Neural progenitor cell (in vitro differentiated cells): ENCODE data around the gene C1QTNF1. TPM values are rescaled to one million over a fixed set of nuclear protein-coding genes. Genes with fewer than 3 reads are reported as not detected.

Experiments used
- DNase-seq: peaks from one replicate; pipeline ENCODE4 v3.0.0-alpha.2; 2016; ENCODE audit warnings: low spot score
- H2AFZ ChIP-seq: fragments of 200-600 bp; sonication (generic); replicated peaks from 2 replicates; pipeline ENCODE4 v1.6.1; 2016; ENCODE audit warnings: antibody characterized with exemption
- H3F3A ChIP-seq: fragments of 200-600 bp; sonication (generic); 2 replicates; pipeline ENCODE4 v1.6.1; 2016; ENCODE audit warnings: antibody characterized with exemption, low read depth
- H3K27ac ChIP-seq: fragments of 200-600 bp; sonication (generic); 2 replicates; pipeline ENCODE4 v1.5.1; 2016; ENCODE audit warnings: mild to moderate bottlenecking
- H3K27me3 ChIP-seq: fragments of 200-600 bp; sonication (generic); 2 replicates; pipeline ENCODE4 v1.6.1; 2016; ENCODE audit warnings: mild to moderate bottlenecking, moderate library complexity
- H3K36me3 ChIP-seq: fragments of 200-600 bp; sonication (generic); 2 replicates; pipeline ENCODE4 v1.5.1; 2016
- H3K4me1 ChIP-seq: fragments of 200-600 bp; sonication (generic); 2 replicates; pipeline ENCODE4 v1.6.1; 2016; ENCODE audit warnings: mixed run types
- H3K4me2 ChIP-seq: fragments of 200-600 bp; sonication (generic); 2 replicates; pipeline ENCODE4 v1.6.1; 2016
- H3K4me3 ChIP-seq: fragments of 200-600 bp; sonication (generic); 2 replicates; pipeline ENCODE4 v1.5.1; 2016
- H3K79me2 ChIP-seq: fragments of 200-600 bp; sonication (generic); 2 replicates; pipeline ENCODE4 v1.6.1; 2016; ENCODE audit warnings: low read depth
- H3K9ac ChIP-seq: fragments of 200-600 bp; sonication (generic); 2 replicates; pipeline ENCODE4 v1.6.1; 2016
- H3K9me3 ChIP-seq: fragments of 200-600 bp; sonication (generic); 2 replicates; pipeline ENCODE4 v1.5.1; 2016; ENCODE audit warnings: low read depth
- H4K20me1 ChIP-seq: fragments of 200-600 bp; sonication (generic); 2 replicates; pipeline ENCODE4 v1.6.1; 2016; ENCODE audit warnings: low read depth
- H3K27ac Mint-ChIP-seq: 3 replicates; pipeline ENCODE4 v1.8.0; 2021; ENCODE audit warnings: mixed read lengths
- H3K27me3 Mint-ChIP-seq: 2 replicates; pipeline ENCODE4 v1.8.0; 2022; ENCODE audit warnings: low read depth, mild to moderate bottlenecking, inconsistent platforms, moderate library complexity, mixed read lengths; ENCODE audit not compliant: insufficient read depth
- H3K36me3 Mint-ChIP-seq: 3 replicates; pipeline ENCODE4 v1.8.0; 2021; ENCODE audit warnings: mixed read lengths
- H3K4me1 Mint-ChIP-seq: 3 replicates; pipeline ENCODE4 v1.8.0; 2021; ENCODE audit warnings: mixed read lengths
- H3K4me3 Mint-ChIP-seq: 3 replicates; pipeline ENCODE4 v1.8.0; 2021; ENCODE audit warnings: mild to moderate bottlenecking, moderate library complexity, mixed read lengths
- H3K9me3 Mint-ChIP-seq: 3 replicates; pipeline ENCODE4 v1.8.0; 2020; ENCODE audit warnings: mixed read lengths
- EZH2 ChIP-seq: fragments of 200-600 bp; sonication (generic); IDR thresholded peaks from 2 replicates; pipeline ENCODE4 v1.6.1; 2017; ENCODE audit warnings: antibody characterized with exemption, mild to moderate bottlenecking, moderate library complexity
- EZH2phosphoT487 ChIP-seq: fragments of 200-600 bp; sonication (generic); IDR thresholded peaks from 2 replicates; pipeline ENCODE4 v1.6.1; 2017; ENCODE audit warnings: antibody characterized with exemption
- total RNA-seq: library from RNA; depleted of rRNA; stranded (reverse); fragments of >200 nt; gene quantifications from 2 replicates; pipeline ENCODE4 v1.2.3, GENCODE V29; 2015; ENCODE audit warnings: low replicate concordance
- TF ChIP-seq, protein P1 (sequence below): fragments of 200-600 bp; sonication (generic); IDR thresholded peaks from 2 replicates; pipeline ENCODE4 v1.5.1; 2017; ENCODE audit warnings: antibody characterized with exemption, mild to moderate bottlenecking

The C1QTNF1 gene
- 1.4 and 2.6 TPM in 2 replicates for total RNA-seq

GRCh38 chr17:79023886-79024771 lies at the start of gene C1QTNF1:
TSS of gene C1QTNF1 (plus strand) at chr17:79024169. CDS start at chr17:79043969, 19,800 bp downstream.
- Mint-ChIP-seq H3K27ac (peak within 1 kb of the TSS; percentile 54), H3K27me3 (peaks cover 34% of the 10 kb centered on the region), H3K4me1 (peaks cover 10% of the 10 kb centered on the region), H3K4me3 (peak within 1 kb of the TSS; percentile 86), H3K36me3 (no peaks in the 10 kb centered on the region), H3K9me3 (no peaks in the 10 kb centered on the region)
- H3K9ac ChIP-seq: no peak within 1 kb of the TSS
- H3K27ac ChIP-seq: no peak within 1 kb of the TSS
- no peaks in the 10 kb centered on the region for H4K20me1 ChIP-seq
- no peaks in the 10 kb centered on the region for H3K79me2 ChIP-seq
- no peaks in the 10 kb centered on the region for H3K36me3 ChIP-seq
- peak within 1 kb of the TSS; percentile 77 for H3K4me3 ChIP-seq
- DNase-seq: peak; percentile 86
- H3K27me3 ChIP-seq: peaks cover 100% of the 10 kb centered on the region
- no peaks in the 10 kb centered on the region for H3K9me3 ChIP-seq
- H3F3A ChIP-seq: peaks cover 15% of the 10 kb centered on the region
- peaks cover 9% of the 10 kb centered on the region for H3K4me1 ChIP-seq
- peak within 1 kb of the TSS; percentile 94 for H2AFZ ChIP-seq
- peak within 1 kb of the TSS; percentile 100 for H3K4me2 ChIP-seq
- TF ChIP-seq EZH2phosphoT487 (no peak), EZH2 (no peak)
- TF ChIP-seq, protein P1, sequence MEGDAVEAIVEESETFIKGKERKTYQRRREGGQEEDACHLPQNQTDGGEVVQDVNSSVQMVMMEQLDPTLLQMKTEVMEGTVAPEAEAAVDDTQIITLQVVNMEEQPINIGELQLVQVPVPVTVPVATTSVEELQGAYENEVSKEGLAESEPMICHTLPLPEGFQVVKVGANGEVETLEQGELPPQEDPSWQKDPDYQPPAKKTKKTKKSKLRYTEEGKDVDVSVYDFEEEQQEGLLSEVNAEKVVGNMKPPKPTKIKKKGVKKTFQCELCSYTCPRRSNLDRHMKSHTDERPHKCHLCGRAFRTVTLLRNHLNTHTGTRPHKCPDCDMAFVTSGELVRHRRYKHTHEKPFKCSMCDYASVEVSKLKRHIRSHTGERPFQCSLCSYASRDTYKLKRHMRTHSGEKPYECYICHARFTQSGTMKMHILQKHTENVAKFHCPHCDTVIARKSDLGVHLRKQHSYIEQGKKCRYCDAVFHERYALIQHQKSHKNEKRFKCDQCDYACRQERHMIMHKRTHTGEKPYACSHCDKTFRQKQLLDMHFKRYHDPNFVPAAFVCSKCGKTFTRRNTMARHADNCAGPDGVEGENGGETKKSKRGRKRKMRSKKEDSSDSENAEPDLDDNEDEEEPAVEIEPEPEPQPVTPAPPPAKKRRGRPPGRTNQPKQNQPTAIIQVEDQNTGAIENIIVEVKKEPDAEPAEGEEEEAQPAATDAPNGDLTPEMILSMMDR: peak; percentile 54

DNA sequence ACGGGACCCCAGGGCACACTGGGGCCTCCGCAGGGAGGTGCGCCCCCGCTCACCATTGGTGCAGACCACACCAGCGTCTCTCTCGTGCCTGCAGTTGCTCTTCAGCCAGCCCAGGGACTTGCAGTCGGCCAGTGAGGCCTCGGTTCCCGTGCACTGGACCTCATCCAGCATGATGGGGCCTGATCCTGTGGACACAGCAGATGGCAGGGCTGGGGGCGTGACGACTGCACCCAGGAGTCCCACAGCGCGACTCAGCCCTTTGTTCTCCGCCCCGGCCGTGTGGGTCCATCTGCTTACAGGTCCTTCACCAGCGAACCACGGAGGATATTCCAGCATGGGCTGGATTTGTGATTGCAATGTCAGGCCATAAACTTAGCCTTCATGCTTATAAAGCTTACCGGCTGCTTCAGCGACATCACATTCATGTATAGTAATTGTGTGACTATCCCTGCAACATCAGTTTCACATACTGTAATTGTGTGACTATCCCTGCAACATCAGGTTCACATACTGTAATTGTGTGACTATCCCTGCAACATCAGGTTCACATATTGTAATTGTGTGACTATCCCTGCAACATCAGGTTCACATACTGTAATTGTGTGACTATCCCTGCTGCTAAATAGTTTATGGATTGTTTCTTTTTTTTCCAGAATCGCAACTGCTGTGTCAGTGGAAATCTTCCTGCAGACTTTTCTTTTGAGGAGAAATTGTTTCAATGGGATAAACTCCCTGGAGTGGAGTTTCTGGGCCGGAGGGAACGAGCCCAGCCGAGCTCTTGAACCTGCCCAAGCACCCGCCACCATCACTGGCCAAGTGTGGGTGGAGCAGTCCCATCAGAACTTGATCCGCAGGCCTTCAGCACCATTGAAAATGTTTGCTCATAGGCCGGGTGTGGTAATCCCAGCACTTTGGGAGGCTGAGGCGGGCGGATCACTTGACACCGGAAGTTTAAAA lies 49.1 kb upstream of the C1QTNF1 start:
- H2AFZ ChIP-seq: no peak overlapping the region
- no peaks in the 10 kb centered on the region for H3K36me3 ChIP-seq
- no peaks in the 10 kb centered on the region for H4K20me1 ChIP-seq
- H3K27me3 Mint-ChIP-seq: peaks cover 11% of the 10 kb centered on the region
- peak overlapping the region; percentile 87 for H3K27ac Mint-ChIP-seq
- H3K4me1 ChIP-seq: peaks cover 16% of the 10 kb centered on the region
- H3K79me2 ChIP-seq: peaks cover 13% of the 10 kb centered on the region
- H3K4me3 Mint-ChIP-seq: peak overlapping the region; percentile 21
- no peak overlapping the region for H3K4me3 ChIP-seq
- TF ChIP-seq EZH2: no peak
- TF ChIP-seq, protein P1: no peak
- TF ChIP-seq EZH2phosphoT487: no peak
- no peak overlapping the region for H3K4me2 ChIP-seq
- H3K9ac ChIP-seq: no peak overlapping the region
- no peaks in the 10 kb centered on the region for H3K36me3 Mint-ChIP-seq
- peaks cover 5% of the 10 kb centered on the region for H3F3A ChIP-seq
- H3K9me3 Mint-ChIP-seq: no peaks in the 10 kb centered on the region
- no peak for DNase-seq
- no peaks in the 10 kb centered on the region for H3K27me3 ChIP-seq
- H3K4me1 Mint-ChIP-seq: peaks cover 38% of the 10 kb centered on the region
- no peak overlapping the region for H3K27ac ChIP-seq
- no peaks in the 10 kb centered on the region for H3K9me3 ChIP-seq

DNA sequence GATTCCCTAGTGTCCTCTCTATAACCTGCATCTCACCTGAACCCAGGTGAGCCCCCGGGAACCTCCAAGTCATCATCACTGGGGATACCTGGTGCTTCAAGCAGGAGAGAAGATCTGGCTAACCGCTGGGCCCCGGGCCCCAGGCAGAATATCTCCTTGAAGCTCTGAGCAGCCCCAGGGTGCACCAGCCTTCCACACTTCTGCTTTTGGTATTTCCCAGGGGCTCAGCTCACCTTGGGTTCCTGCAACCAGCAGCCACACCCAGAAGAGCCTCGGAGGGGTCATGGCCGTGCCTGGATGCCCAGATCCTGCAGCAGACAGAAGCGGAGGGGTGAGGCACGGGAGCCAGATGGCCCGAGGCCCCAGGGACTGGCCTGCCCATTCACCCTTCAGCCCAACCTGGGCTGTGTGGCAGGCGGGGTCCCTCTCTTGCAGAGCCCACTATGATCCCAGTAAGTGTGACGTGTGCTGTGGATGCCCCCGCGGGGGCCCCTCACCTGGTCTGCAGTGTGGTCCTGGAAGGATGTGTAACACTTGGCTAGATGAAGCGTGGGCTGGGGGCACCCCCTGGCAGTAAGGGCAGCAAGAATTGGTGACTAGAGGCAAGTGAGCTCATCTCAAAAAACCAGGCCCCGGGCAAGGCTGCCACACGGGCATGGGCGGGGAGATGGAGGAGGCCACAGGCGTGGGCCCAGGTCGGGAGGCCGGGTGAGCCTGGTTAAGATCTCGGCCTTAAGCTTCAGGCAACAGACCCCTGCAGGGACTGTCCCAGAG lies 46.9 kb upstream of the C1QTNF1 start:
- peak overlapping the region; percentile 59 for H3K27ac Mint-ChIP-seq
- TF ChIP-seq, protein P1: no peak
- TF ChIP-seq EZH2 (no peak), EZH2phosphoT487 (no peak)

More for the DNA sequence above, 46.9 kb upstream of the C1QTNF1 start:
- Histone ChIP-seq H3K4me3 (no peak overlapping the region), H3K4me2 (no peak overlapping the region), H3K36me3 (no peaks in the 10 kb centered on the region), H2AFZ (no peak overlapping the region), H3K4me1 (peaks cover 30% of the 10 kb centered on the region), H3K9me3 (no peaks in the 10 kb centered on the region), H3K27me3 (no peaks in the 10 kb centered on the region), H3K79me2 (peaks cover 13% of the 10 kb centered on the region), H4K20me1 (no peaks in the 10 kb centered on the region), H3F3A (peaks cover 23% of the 10 kb centered on the region), H3K9ac (no peak overlapping the region), H3K27ac (no peak overlapping the region)
- Mint-ChIP-seq H3K9me3 (no peaks in the 10 kb centered on the region), H3K4me3 (peak overlapping the region; percentile 54), H3K4me1 (peaks cover 33% of the 10 kb centered on the region), H3K36me3 (no peaks in the 10 kb centered on the region), H3K27me3 (peaks cover 6% of the 10 kb centered on the region)
- DNase-seq: no peak
